GM12873 (cell line): ENCODE results near the gene PHC1.

Experiments
- TF ChIP-seq, protein P1 (sequence below): IDR thresholded peaks from 2 replicates; pipeline ENCODE4 v1.5.1; 2012; ENCODE audit warnings: low read depth, mild to moderate bottlenecking, moderate library complexity, low read length, control low read depth; ENCODE audit not compliant: insufficient read depth; ENCODE audit errors: missing control alignments

Gene PHC1

DNA sequence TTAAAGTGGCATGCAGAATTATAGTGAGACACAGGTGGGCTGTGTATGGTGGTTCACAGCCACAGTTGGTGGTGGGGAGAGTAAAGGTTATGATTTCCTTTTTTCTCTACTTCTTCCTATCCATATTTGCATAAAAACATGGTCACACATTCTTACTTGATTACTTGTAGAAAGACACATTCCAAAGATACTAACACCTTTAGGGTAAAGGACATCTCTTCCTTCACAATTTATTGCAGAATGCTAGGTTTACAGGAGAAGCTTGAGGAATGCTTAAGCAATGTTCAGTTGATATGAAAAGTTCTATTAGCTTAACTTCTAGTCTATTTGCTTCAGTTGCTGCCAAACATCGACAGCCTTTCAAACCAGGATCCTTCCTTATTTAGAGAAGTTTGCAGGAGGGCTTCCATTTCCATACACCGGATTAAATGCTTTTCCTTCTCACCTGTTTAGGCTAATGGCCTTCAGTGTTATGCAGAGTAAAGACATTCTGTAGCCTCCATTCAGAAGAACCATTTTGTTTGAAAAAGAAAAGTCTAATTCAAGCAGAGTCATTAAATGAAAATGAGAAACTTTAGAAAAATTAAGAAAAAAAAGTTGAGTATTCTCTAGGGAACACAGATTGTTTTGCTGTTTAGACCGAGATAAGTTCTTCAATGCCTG lies 2.6 kb upstream of the PHC1 start:
- TF ChIP-seq, protein P1, sequence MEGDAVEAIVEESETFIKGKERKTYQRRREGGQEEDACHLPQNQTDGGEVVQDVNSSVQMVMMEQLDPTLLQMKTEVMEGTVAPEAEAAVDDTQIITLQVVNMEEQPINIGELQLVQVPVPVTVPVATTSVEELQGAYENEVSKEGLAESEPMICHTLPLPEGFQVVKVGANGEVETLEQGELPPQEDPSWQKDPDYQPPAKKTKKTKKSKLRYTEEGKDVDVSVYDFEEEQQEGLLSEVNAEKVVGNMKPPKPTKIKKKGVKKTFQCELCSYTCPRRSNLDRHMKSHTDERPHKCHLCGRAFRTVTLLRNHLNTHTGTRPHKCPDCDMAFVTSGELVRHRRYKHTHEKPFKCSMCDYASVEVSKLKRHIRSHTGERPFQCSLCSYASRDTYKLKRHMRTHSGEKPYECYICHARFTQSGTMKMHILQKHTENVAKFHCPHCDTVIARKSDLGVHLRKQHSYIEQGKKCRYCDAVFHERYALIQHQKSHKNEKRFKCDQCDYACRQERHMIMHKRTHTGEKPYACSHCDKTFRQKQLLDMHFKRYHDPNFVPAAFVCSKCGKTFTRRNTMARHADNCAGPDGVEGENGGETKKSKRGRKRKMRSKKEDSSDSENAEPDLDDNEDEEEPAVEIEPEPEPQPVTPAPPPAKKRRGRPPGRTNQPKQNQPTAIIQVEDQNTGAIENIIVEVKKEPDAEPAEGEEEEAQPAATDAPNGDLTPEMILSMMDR: no peak

DNA sequence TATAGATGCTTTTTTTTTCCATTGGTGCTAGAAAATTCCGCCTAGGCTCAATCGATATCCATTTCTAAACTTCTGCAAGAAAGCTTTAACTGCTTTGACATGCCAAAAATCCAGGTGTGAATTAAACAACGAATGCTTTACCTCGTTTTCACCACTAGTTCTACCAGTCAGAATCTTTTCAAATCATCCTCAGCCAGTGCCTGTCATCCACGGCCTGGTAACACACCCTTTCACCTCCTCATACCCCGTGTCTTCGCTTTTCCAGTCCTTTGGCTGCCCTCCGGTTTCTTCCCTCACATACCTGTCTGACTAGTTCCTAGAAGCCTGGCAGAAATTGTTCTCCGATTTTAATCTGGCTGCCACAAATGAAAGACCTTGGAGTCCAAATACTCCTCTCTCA lies 1.4 kb upstream of the PHC1 start:
- TF ChIP-seq, protein P1: peak; percentile 48

DNA sequence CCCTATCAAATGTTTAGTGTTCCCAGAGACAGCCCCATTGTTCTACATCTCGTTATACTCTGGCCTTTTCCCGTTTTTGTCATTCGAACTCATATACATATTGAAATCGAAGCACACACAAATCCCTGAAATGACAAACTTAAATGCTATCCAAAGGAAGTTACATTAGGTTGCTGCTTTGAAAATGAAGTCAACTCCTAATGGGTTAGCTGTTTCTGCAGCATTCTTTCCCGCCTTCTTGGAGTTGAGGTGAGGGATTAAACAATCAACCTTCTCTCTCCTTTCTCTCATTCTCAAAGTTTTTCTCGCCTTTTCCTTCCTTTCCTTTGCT lies 642 bp upstream of the PHC1 start:
- TF ChIP-seq, protein P1: no peak

DNA sequence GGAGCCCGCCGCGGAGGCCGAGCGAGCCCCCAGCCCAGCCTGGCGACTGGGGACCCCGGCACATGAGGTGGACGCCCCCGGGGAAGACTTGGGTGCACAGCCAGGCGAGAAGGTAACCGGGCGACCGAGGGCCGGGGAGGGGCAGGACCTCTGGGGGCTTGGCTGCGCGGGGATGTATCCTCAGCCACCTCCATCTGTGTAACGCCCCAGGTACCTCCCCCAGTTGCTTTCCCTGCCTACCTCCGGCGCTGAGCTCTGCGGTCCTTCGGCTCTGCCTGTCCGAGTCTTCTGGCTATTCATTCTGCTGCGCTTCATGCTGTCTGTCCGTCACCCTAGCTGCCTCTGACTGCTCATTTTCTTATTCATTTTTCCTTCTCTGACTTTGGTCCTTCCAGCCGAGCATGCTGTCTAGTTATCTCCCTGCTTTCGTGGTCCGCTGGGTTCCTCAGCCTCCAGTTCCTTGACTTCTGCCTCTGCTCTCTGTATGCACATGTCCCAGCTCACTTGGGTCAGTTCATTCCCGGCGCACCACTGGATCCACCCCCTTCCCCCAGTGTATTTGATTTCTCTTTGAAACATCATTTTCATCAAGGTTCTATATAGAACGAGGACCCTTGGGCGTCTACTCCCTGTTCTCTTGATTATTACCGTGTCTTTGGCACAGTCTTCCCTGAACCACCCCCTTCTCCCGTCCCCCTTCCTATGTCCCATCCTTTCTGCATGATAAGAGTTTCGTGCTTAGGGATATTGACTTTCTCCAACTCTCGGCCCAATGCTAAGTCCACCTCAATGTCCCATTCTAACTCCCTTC lies 612 bp downstream of the PHC1 start:
- TF ChIP-seq, protein P1: no peak

GRCh38 chr12:8916154-8916553 lies 1.8 kb downstream of the PHC1 start:
- TF ChIP-seq, protein P1: no peak

DNA sequence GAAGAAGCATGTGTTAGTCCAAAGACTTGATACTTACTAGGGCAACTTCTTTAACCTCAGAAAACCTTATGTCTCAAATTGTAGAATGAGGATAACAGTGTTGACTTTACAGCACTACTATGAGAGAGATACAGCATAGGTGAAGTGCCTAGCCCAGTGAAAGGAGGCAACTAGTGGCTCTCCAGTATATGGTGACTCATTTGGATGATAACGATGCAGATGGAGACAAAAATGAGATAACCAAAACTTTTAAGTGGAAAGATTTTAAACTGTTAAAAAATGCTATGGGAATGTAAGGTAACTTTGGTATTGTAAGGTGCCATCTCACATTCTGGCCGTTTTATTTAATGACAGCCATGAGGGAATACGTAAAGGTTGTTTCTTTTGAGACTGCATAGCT lies 2.7 kb downstream of the PHC1 start:
- TF ChIP-seq, protein P1: no peak

DNA sequence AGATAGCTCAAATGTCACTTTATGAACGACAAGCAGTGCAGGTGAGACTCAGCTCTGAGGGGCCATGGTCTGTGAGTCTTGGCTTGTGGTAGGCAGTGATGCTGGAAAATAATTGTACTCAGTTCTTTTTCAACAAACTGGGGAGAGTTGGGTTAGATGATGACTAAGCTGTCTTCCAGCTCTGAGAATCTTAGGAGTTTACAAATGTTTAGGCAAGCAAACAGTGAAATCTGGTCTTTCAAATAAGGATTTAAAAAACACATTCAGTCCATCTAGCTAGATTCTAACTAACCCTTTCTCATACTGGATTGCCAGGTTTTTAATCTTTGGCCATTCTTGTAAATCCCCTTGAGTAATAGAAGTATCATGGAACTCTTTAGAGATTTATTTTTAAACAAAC lies 3.4 kb downstream of the PHC1 start:
- TF ChIP-seq, protein P1: no peak
